Progenitor cell of endocrine pancreas (in vitro differentiated cells): ENCODE data around the gene GDPD5. TPM values are rescaled to one million over a fixed set of nuclear protein-coding genes. Genes with fewer than 3 reads are reported as not detected.

Source experiments
- DNase-seq: peaks from one replicate; pipeline ENCODE4 v3.0.0; 2021; ENCODE audit warnings: low spot score; ENCODE audit not compliant: unreplicated experiment
- H3K27ac Mint-ChIP-seq: 2 replicates; pipeline ENCODE4 v1.8.0; 2021; ENCODE audit warnings: mild to moderate bottlenecking, moderate library complexity, mixed read lengths
- H3K27me3 Mint-ChIP-seq: 2 replicates; pipeline ENCODE4 v1.8.0; 2021; ENCODE audit warnings: mixed read lengths
- H3K36me3 Mint-ChIP-seq: 2 replicates; pipeline ENCODE4 v1.8.0; 2022; ENCODE audit warnings: mixed read lengths; ENCODE audit not compliant: insufficient read depth
- H3K4me1 Mint-ChIP-seq: 2 replicates; pipeline ENCODE4 v1.8.0; 2021; ENCODE audit warnings: low read depth, mixed read lengths
- H3K4me3 Mint-ChIP-seq: 2 replicates; pipeline ENCODE4 v1.8.0; 2021; ENCODE audit warnings: low read depth, mild to moderate bottlenecking, moderate library complexity, mixed read lengths
- H3K9me3 Mint-ChIP-seq: 2 replicates; pipeline ENCODE4 v1.8.0; 2021; ENCODE audit warnings: low read depth, mixed read lengths
- CTCF ChIP-seq: fragments of 200-600 bp; sonication (generic); IDR thresholded peaks from one replicate; pipeline ENCODE4 v1.5.0; 2021; ENCODE audit warnings: antibody characterized with exemption, mild to moderate bottlenecking; ENCODE audit not compliant: unreplicated experiment
- long read RNA-seq: library from polyadenylated mRNA; unstranded; transcript quantifications from one replicate; pipeline ENCODE4 v2.0.0, GENCODE V29; 2020
- total RNA-seq: library from RNA; stranded (reverse); gene quantifications from 2 replicates; pipeline ENCODE4 v1.2.1, GENCODE V29; 2021

GDPD5 gene
- 32.4 and 33.1 TPM in 2 replicates for total RNA-seq
- long read RNA-seq, partial matches to known transcripts, result 0 of 1 reads
- long read RNA-seq, other reads (novel, unspliced or antisense), result 1 of 1 reads

DNA sequence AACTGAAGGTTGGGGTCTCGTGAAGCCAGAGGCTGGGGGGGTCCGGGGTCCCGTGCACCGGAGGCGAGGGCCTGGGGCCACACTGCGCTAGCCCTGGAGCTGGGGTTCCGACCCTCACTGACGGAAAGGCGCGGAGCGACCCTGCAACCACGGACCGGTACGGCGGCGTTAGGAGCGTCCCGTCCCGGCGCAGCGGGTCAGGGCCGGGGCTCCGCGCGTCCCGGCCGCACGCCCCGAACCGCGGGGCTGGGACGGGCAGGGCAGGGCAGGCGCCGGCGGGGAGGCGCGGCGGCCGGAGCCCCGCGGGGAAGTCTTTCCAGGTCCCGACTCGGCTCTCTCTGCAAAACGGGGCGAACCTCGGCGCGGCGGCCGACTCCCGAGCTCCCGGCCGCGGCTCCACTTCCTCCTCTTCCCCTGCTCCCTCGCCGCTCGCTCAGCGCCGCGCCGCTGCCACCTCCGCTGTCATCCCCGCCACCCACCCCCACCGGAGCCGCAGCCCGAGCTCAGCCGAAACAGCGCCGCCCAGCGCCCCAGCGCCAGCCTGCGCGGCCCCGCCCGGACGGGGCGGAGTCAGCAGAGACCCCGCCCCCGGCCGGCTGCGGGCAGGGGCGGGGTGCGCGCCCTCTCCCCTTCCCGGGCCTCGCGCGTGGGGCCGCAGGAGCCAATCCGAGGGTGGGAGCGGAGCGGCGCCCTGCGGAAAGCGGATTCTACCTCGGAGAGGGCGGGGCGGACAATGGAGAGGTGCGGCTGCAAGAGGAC lies at the start of gene GDPD5:
Gene GDPD5, minus strand, starts transcription at position 509 of the 759 bp plus-strand sequence. CDS start 48,206 bp downstream, outside the sequence.
- peak; percentile 58 for TF ChIP-seq CTCF
- H3K4me1 Mint-ChIP-seq, result peaks cover 11% of the 10 kb centered on the region
- H3K27me3 Mint-ChIP-seq, result peaks cover 47% of the 10 kb centered on the region
- H3K9me3 Mint-ChIP-seq, result no peaks in the 10 kb centered on the region
- H3K4me3 Mint-ChIP-seq, result peak within 1 kb of the TSS; percentile 84
- DNase-seq, result peak; percentile 79
- H3K27ac Mint-ChIP-seq, result peak within 1 kb of the TSS; percentile 85
- no peaks in the 10 kb centered on the region for H3K36me3 Mint-ChIP-seq

DNA sequence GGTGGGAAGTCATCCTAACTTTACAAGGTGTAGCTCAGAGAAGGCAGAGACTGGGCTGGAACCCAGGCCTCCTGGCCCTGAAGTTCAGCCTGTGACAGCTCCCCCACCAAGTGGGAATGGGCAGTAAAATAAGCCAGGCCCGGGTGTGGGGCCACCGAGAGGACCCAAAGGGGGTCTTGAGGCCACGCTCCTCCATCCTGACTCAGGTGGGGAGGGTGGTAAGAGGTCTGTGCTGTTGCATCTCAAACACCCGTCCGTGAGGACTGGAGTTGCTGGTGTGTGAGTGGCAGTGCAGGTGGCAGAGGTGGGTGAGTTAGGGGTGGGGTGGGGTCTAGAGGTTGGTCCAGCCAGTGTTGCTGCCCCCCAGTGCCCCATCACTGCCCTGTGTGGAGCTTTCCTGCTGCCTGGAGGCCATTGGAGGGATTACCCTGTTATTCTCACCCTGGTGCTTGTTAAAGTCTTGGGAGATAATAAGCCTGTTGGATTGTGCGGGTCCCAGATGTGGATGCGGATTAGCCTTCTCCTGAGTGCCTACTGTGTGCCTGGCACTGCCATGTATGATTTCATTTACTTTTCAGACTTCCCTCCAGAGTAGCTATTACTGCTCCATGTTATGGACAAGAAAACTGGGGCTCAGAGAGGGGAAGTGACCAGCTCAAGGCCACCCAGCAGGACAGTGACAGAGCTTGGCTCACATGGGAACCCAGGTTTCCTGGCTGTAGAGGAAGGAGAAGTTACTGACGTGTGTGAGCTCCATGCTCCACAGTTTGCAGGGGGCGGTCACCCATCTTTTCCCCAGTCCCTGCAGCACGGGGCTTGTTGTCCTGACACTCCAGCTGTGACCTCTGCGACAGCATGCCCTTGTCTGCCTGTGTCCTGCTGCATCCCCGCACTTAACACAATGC lies 49.2 kb upstream of the GDPD5 start:
- Mint-ChIP-seq H3K36me3 (peaks cover 10% of the 10 kb centered on the region), H3K27ac (no peak overlapping the region), H3K9me3 (no peaks in the 10 kb centered on the region), H3K4me3 (no peak overlapping the region), H3K4me1 (no peaks in the 10 kb centered on the region), H3K27me3 (no peaks in the 10 kb centered on the region)
- DNase-seq, result no peak
- TF ChIP-seq CTCF, result no peak

DNA sequence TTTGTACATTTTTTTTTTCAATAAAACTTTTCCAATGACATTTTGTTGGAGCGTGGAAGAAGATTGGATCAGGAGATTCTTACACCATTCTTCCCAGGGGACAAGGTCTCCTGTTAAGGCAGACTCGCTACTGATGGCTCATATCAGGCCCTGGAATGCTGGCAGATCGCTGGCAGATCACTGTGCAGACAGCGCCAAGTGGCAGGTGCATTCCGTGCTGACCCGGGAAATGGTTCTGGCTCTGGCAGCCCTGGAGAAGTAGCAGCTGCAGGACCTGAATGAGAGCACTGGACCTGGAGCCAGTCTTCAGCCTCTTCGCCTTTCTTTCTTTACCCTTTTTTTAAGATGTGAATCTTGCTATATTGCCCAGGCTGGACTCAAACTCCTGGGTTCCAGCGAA lies 47.0 kb upstream of the GDPD5 start:
- no peaks in the 10 kb centered on the region for H3K4me1 Mint-ChIP-seq
- TF ChIP-seq CTCF, result no peak
- H3K4me3 Mint-ChIP-seq, result no peak overlapping the region
- no peaks in the 10 kb centered on the region for H3K9me3 Mint-ChIP-seq
- no peak overlapping the region for H3K27ac Mint-ChIP-seq
- no peaks in the 10 kb centered on the region for H3K27me3 Mint-ChIP-seq
- peaks cover 14% of the 10 kb centered on the region for H3K36me3 Mint-ChIP-seq
- DNase-seq, result no peak

- no peaks in the 10 kb centered on the region for H3K9me3 Mint-ChIP-seq
- no peaks in the 10 kb centered on the region for H3K4me1 Mint-ChIP-seq
- H3K4me3 Mint-ChIP-seq, result no peak overlapping the region
- H3K27me3 Mint-ChIP-seq, result no peaks in the 10 kb centered on the region
- H3K36me3 Mint-ChIP-seq, result peaks cover 18% of the 10 kb centered on the region
- DNase-seq, result no peak
- H3K27ac Mint-ChIP-seq, result no peak overlapping the region
- no peak for TF ChIP-seq CTCF
Observed at GRCh38 chr11:75571625-75572024, 45.9 kb upstream of the GDPD5 start.

- Mint-ChIP-seq H3K4me1 (peaks cover 4% of the 10 kb centered on the region), H3K27me3 (no peaks in the 10 kb centered on the region), H3K4me3 (no peak overlapping the region), H3K27ac (no peak overlapping the region), H3K9me3 (no peaks in the 10 kb centered on the region), H3K36me3 (peaks cover 18% of the 10 kb centered on the region)
- no peak for DNase-seq
- no peak for TF ChIP-seq CTCF
Observed at GRCh38 chr11:75570559-75571139, 44.9 kb upstream of the GDPD5 start.
